ENCODE results near the gene MAPK14. TPM values are rescaled to one million over a fixed set of nuclear protein-coding genes. Genes with fewer than 3 reads are reported as not detected.

MAPK14 gene
- total RNA-seq, 1 donor from 2014 or later = 73.2 TPM

- no peak overlapping the region for H3K4me3 Mint-ChIP-seq (ENCODE audit: unreplicated experiment)
- H3K4me1 Mint-ChIP-seq (ENCODE audit: unreplicated experiment) = peaks cover 8% of the 10 kb centered on the region
- H3K36me3 Mint-ChIP-seq (ENCODE audit: low read depth, unreplicated experiment) = peaks cover 5% of the 10 kb centered on the region
- H3K27me3 Mint-ChIP-seq (ENCODE audit: unreplicated experiment) = no peaks in the 10 kb centered on the region
- H3K9me3 Mint-ChIP-seq (ENCODE audit: unreplicated experiment) = no peaks in the 10 kb centered on the region
- no peak for TF ChIP-seq CTCF (IDR thresholded peaks at IDR 0.05; ENCODE audit: unreplicated experiment)
- no peak overlapping the region for H3K27ac Mint-ChIP-seq (ENCODE audit: unreplicated experiment)
- no peak for DNase-seq (ENCODE audit: low spot score)
Measured at GRCh38 chr6:36071281-36071680, 43.7 kb downstream of the MAPK14 start.

GRCh38 chr6:36071714-36072113 lies 44.1 kb downstream of the MAPK14 start:
- TF ChIP-seq CTCF (IDR thresholded peaks at IDR 0.05; ENCODE audit: unreplicated experiment) = no peak
- Mint-ChIP-seq H3K27ac (ENCODE audit: unreplicated experiment) (no peak overlapping the region), H3K9me3 (ENCODE audit: unreplicated experiment) (no peaks in the 10 kb centered on the region), H3K36me3 (ENCODE audit: low read depth, unreplicated experiment) (peaks cover 5% of the 10 kb centered on the region), H3K4me3 (ENCODE audit: unreplicated experiment) (no peak overlapping the region), H3K27me3 (ENCODE audit: unreplicated experiment) (no peaks in the 10 kb centered on the region), H3K4me1 (ENCODE audit: unreplicated experiment) (peaks cover 8% of the 10 kb centered on the region)
- DNase-seq (ENCODE audit: low spot score) = no peak

- Mint-ChIP-seq H3K27ac (ENCODE audit: unreplicated experiment) (no peak overlapping the region), H3K9me3 (ENCODE audit: unreplicated experiment) (no peaks in the 10 kb centered on the region), H3K4me1 (ENCODE audit: unreplicated experiment) (peaks cover 8% of the 10 kb centered on the region), H3K4me3 (ENCODE audit: unreplicated experiment) (no peak overlapping the region), H3K36me3 (ENCODE audit: low read depth, unreplicated experiment) (peaks cover 5% of the 10 kb centered on the region), H3K27me3 (ENCODE audit: unreplicated experiment) (no peaks in the 10 kb centered on the region)
- TF ChIP-seq CTCF (IDR thresholded peaks at IDR 0.05; ENCODE audit: unreplicated experiment) = no peak
- DNase-seq (ENCODE audit: low spot score) = no peak
Measured at GRCh38 chr6:36072681-36073080, 45.1 kb downstream of the MAPK14 start.

- Mint-ChIP-seq H3K9me3 (ENCODE audit: unreplicated experiment) (no peaks in the 10 kb centered on the region), H3K27me3 (ENCODE audit: unreplicated experiment) (no peaks in the 10 kb centered on the region), H3K36me3 (ENCODE audit: low read depth, unreplicated experiment) (peaks cover 5% of the 10 kb centered on the region), H3K4me1 (ENCODE audit: unreplicated experiment) (peaks cover under 1% of the 10 kb centered on the region), H3K4me3 (ENCODE audit: unreplicated experiment) (no peak overlapping the region), H3K27ac (ENCODE audit: unreplicated experiment) (no peak overlapping the region)
- no peak for TF ChIP-seq CTCF (IDR thresholded peaks at IDR 0.05; ENCODE audit: unreplicated experiment)
- no peak for DNase-seq (ENCODE audit: low spot score)
Measured at GRCh38 chr6:36073587-36073986, 46.0 kb downstream of the MAPK14 start.

GRCh38 chr6:36075656-36076055 lies 48.0 kb downstream of the MAPK14 start:
- Mint-ChIP-seq H3K4me3 (ENCODE audit: unreplicated experiment) (no peak overlapping the region), H3K4me1 (ENCODE audit: unreplicated experiment) (no peaks in the 10 kb centered on the region), H3K27me3 (ENCODE audit: unreplicated experiment) (no peaks in the 10 kb centered on the region), H3K27ac (ENCODE audit: unreplicated experiment) (no peak overlapping the region), H3K36me3 (ENCODE audit: low read depth, unreplicated experiment) (peaks cover 12% of the 10 kb centered on the region), H3K9me3 (ENCODE audit: unreplicated experiment) (no peaks in the 10 kb centered on the region)
- DNase-seq (ENCODE audit: low spot score) = no peak
- TF ChIP-seq CTCF (IDR thresholded peaks at IDR 0.05; ENCODE audit: unreplicated experiment) = no peak
